ENCODE results near the gene COL4A1. TPM values are rescaled to one million over a fixed set of nuclear protein-coding genes. Genes with fewer than 3 reads are reported as not detected.

COL4A1 gene
- total RNA-seq, 2 donors from 2014 or later, result 140 to 201 TPM

DNA sequence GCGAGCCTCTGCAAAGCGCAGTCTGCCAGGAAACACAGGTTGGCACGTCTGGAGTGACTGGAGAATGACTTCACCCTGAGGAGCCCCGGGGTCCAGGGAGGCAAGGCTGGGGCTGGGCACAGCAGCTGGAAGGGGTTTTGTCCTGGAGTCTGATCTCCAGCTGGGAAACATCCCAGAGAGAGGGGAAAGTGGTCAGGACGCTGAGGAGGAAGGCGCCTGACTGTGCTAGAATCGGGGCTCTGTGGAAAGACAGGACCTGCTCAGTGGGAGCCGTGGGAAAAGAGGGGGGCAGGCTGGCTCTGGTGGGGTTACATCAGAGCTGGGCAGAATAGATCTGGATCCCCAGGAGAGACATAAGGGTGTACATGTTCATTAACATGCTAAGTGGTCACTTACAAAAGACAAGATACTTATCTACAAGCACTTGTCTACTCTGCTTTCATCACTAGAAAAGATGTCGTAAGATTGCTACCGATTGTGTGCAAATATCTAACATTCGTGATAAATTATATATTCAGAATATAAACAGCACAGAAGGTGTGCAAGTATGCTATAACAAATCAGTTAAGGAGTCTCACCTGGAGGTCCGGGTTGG is 106.6 kb downstream of the COL4A1 start:
- no peak overlapping the region for H3K4me3 ChIP-seq
- no peak overlapping the region for H3K27ac ChIP-seq
- peaks cover 98% of the 10 kb centered on the region for H3K36me3 ChIP-seq
- TF ChIP-seq, protein P1, sequence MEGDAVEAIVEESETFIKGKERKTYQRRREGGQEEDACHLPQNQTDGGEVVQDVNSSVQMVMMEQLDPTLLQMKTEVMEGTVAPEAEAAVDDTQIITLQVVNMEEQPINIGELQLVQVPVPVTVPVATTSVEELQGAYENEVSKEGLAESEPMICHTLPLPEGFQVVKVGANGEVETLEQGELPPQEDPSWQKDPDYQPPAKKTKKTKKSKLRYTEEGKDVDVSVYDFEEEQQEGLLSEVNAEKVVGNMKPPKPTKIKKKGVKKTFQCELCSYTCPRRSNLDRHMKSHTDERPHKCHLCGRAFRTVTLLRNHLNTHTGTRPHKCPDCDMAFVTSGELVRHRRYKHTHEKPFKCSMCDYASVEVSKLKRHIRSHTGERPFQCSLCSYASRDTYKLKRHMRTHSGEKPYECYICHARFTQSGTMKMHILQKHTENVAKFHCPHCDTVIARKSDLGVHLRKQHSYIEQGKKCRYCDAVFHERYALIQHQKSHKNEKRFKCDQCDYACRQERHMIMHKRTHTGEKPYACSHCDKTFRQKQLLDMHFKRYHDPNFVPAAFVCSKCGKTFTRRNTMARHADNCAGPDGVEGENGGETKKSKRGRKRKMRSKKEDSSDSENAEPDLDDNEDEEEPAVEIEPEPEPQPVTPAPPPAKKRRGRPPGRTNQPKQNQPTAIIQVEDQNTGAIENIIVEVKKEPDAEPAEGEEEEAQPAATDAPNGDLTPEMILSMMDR (IDR thresholded peaks at IDR 0.05), result no peak
- DNase-seq (ENCODE audit: low spot score), result no peak
- H3K9me3 ChIP-seq, result no peaks in the 10 kb centered on the region
- H3K4me1 ChIP-seq, result no peaks in the 10 kb centered on the region
- H3K27me3 ChIP-seq, result no peaks in the 10 kb centered on the region

DNA sequence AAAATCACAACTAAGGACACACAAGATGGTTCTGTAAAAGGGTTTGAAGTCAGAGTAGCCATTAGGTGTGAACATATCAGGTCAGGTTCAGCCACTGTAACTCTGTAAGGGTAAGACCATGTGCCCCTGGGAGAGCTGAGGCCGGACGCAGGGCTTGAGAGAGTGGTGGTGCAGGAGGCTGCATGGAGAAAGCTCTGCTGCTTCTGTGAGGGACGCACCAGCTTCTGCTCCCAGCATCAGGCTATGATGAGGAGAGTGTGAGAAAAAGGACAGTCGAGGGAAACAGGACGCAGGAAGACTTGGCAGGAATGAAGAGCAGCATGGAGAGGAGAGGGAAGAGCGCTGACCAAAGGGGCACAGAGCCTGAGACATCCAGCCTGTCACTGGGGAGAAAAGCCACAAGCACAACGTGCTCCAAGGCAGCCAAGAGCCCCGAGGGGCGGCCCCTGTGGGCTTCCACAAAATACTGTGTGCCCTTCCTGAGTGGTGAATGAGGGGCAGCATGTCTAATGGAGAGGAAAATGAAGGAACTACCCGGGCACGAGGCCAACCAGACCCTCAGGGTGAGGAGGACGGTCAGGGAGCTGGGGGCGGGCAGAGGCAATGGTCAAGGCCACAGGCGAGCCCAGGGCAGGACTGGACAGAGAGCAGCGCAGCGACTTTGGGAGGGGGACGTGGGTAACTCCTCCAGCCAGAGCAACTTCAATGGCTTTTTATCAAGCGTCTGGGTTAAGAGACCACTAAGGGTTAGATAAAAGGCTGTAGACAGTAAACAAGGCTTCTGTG is 107.7 kb downstream of the COL4A1 start:
- no peaks in the 10 kb centered on the region for H3K9me3 ChIP-seq
- peaks cover 98% of the 10 kb centered on the region for H3K36me3 ChIP-seq
- H3K27me3 ChIP-seq, result no peaks in the 10 kb centered on the region
- no peak overlapping the region for H3K27ac ChIP-seq
- no peaks in the 10 kb centered on the region for H3K4me1 ChIP-seq
- TF ChIP-seq, protein P1 (IDR thresholded peaks at IDR 0.05), result no peak
- H3K4me3 ChIP-seq, result no peak overlapping the region
- no peak for DNase-seq (ENCODE audit: low spot score)

DNA sequence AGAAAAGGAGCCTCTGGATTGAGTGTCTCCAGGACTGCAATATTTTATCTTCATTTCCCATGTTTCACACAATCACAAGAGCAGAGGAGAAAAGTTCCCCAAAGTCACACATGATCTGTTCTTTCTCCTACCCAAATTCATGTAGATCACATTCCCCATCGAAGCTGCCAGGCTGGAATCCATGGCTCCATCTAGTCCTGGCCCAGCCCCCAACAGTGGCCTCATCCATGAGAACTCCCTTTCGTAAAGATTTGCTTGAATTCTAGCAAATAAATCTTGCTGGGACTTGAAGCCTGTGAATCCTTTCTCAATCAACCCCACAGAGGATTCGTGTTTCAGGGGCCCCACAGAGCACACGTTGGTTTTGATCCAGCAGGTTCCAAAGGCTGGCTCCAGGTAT is 109.5 kb downstream of the COL4A1 start:
- TF ChIP-seq, protein P1 (IDR thresholded peaks at IDR 0.05), result no peak
- Histone ChIP-seq H3K27ac (no peak overlapping the region), H3K27me3 (no peaks in the 10 kb centered on the region), H3K9me3 (no peaks in the 10 kb centered on the region), H3K36me3 (peaks cover 98% of the 10 kb centered on the region), H3K4me3 (no peak overlapping the region), H3K4me1 (no peaks in the 10 kb centered on the region)
- no peak for DNase-seq (ENCODE audit: low spot score)

DNA sequence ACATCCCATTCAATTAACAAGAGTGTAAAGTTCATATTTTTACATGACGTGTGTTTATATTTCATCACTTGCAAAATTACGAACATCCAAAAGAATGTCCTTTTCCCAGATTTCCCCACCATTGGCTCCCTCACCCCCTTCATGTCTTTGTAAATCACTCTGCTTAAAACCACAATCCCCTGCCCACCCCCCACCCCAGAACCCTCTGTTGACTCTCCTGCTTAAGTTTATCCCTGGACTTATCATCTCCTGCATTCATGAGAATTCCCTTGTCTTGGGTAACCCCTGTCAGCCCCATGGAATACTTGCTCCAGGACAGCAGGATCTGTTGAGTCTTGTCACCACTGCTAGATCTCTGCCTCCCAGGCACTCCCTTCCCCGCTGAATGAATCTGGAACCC is 109.9 kb downstream of the COL4A1 start:
- Histone ChIP-seq H3K4me3 (no peak overlapping the region), H3K4me1 (no peaks in the 10 kb centered on the region), H3K27me3 (no peaks in the 10 kb centered on the region), H3K9me3 (no peaks in the 10 kb centered on the region), H3K36me3 (peaks cover 98% of the 10 kb centered on the region), H3K27ac (no peak overlapping the region)
- TF ChIP-seq, protein P1 (IDR thresholded peaks at IDR 0.05), result no peak
- DNase-seq (ENCODE audit: low spot score), result no peak

DNA sequence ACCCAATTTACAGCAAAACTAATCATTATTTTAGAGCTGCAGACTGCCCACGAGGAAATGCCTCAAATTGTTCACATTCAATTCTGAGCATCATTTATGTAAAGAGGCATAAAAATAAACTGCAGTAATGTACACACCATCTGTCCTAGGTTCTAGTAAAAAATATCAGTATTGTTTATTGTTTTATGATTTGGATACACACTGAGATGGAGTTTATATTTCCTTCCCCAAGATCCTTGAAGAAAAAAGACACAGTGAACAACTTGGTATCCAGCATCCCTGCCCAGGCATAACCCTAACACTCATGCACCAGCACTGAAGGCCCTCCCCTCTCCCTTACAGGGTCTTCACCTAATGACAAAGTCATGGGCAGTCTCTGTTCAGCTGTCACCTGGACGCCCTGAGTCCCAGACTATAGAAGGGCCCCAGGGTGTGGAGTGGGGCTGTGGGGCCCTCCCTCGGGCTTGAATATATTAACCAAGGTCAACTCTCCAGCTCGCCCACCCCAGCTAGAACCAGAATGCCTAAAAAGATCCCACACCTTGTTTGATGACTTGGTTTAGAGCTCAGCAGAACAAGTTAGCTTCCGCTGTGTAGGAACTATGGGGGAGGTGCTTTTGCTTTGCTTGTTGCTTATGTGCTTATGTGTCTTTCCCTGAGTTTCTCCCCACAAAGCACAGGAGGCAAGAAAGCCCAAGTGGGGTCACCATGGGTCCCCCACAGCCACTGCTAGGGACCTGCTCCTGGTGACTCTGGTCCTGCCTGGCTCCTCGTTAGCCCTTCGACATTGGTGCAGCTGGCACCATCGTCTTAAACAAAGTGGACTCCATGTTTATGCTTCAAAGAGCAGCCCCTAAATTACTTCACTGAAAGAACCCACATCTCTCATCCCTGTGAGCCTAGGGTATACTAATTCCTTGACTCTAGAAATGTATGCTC is 111.1 kb downstream of the COL4A1 start:
- TF ChIP-seq, protein P1 (IDR thresholded peaks at IDR 0.05), result no peak
- Histone ChIP-seq H3K9me3 (no peaks in the 10 kb centered on the region), H3K36me3 (peaks cover 98% of the 10 kb centered on the region), H3K27me3 (no peaks in the 10 kb centered on the region), H3K4me3 (no peak overlapping the region), H3K27ac (no peak overlapping the region), H3K4me1 (no peaks in the 10 kb centered on the region)
- DNase-seq (ENCODE audit: low spot score), result no peak

Data from right atrium auricular region (tissue), 2 donors.